GDM1 (cell line): ENCODE data around the gene HECW1.

Experiments
- DNase-seq: peaks from one replicate; lab custom pipeline; 2025; lab: John Stamatoyannopoulos, UW

The HECW1 gene

GRCh38 chr7:43273939-43274719 is 161.7 kb downstream of the HECW1 start:
- DNase-seq = no peak

GRCh38 chr7:43274752-43275151 is 162.3 kb downstream of the HECW1 start:
- no peak for DNase-seq

- DNase-seq = no peak
Measured at GRCh38 chr7:43276547-43276946, 164.1 kb downstream of the HECW1 start.

- DNase-seq = no peak
Measured at GRCh38 chr7:43278088-43278644, 165.7 kb downstream of the HECW1 start.

- DNase-seq = no peak
Measured at GRCh38 chr7:43281268-43281667, 168.8 kb downstream of the HECW1 start.

GRCh38 chr7:43283706-43284105 is 171.3 kb downstream of the HECW1 start:
- no peak for DNase-seq

GRCh38 chr7:43289826-43290225 is 177.4 kb downstream of the HECW1 start:
- no peak for DNase-seq

GRCh38 chr7:43290978-43291377 is 178.5 kb downstream of the HECW1 start:
- no peak for DNase-seq

GRCh38 chr7:43291789-43292188 is 179.3 kb downstream of the HECW1 start:
- no peak for DNase-seq

- DNase-seq = no peak
Measured at GRCh38 chr7:43292384-43292783, 179.9 kb downstream of the HECW1 start.

- no peak for DNase-seq
Measured at GRCh38 chr7:43294080-43294630, 181.7 kb downstream of the HECW1 start.

GRCh38 chr7:43295429-43295828 is 183.0 kb downstream of the HECW1 start:
- no peak for DNase-seq

- DNase-seq = no peak
Measured at GRCh38 chr7:43296306-43296705, 183.9 kb downstream of the HECW1 start.

- DNase-seq = no peak
Measured at GRCh38 chr7:43298617-43299016, 186.2 kb downstream of the HECW1 start.

GRCh38 chr7:43300121-43300520 is 187.7 kb downstream of the HECW1 start:
- no peak for DNase-seq

- DNase-seq = no peak
Measured at GRCh38 chr7:43302211-43302711, 189.8 kb downstream of the HECW1 start.

- no peak for DNase-seq
Measured at GRCh38 chr7:43302773-43303460, 190.5 kb downstream of the HECW1 start.

- DNase-seq = no peak
Measured at GRCh38 chr7:43303740-43304241, 191.3 kb downstream of the HECW1 start.

GRCh38 chr7:43306404-43306803 is 194.0 kb downstream of the HECW1 start:
- DNase-seq = no peak

- DNase-seq = no peak
Measured at GRCh38 chr7:43307522-43307921, 195.1 kb downstream of the HECW1 start.

- DNase-seq = no peak
Measured at GRCh38 chr7:43308913-43309705, 196.7 kb downstream of the HECW1 start.

- no peak for DNase-seq
Measured at GRCh38 chr7:43309706-43310022, 197.2 kb downstream of the HECW1 start.
